ENCODE results near the gene CALHM5.
A peak's percentile ranks its signal among the peaks of the same experiment; 100 is the strongest.

CALHM5 gene

DNA sequence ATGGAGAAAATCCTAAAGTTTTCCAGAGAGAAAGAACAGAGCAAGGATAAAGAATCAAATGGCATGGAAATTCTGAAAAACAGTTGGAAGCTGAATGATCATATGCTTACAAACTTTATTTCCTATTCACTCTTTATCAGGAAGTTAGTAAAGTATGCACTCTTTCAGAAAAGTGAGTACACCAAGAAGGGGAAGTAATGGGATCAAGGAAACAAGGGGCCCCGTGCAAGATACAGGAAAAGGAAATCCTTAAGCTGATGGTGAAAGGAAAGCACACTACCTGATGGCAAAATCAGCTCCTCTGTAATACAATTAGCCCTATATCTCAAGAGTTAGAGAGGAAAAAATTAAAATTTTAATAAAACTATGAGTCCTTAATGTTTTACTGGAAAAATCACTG is 36.3 kb upstream of the CALHM5 start:
- no peaks in the 10 kb centered on the region for H3K27me3 ChIP-seq (replicated peaks; ENCODE audit: insufficient read depth, low read length)
- DNase-seq, result no peak
- H3K9me3 ChIP-seq (replicated peaks; ENCODE audit: insufficient read depth, low read length), result no peaks in the 10 kb centered on the region
- H3K4me3 ChIP-seq (ENCODE audit: low read length), result no peak overlapping the region
- H3K36me3 ChIP-seq (replicated peaks; ENCODE audit: insufficient read depth, low read length), result no peaks in the 10 kb centered on the region
- TF ChIP-seq, protein P1, sequence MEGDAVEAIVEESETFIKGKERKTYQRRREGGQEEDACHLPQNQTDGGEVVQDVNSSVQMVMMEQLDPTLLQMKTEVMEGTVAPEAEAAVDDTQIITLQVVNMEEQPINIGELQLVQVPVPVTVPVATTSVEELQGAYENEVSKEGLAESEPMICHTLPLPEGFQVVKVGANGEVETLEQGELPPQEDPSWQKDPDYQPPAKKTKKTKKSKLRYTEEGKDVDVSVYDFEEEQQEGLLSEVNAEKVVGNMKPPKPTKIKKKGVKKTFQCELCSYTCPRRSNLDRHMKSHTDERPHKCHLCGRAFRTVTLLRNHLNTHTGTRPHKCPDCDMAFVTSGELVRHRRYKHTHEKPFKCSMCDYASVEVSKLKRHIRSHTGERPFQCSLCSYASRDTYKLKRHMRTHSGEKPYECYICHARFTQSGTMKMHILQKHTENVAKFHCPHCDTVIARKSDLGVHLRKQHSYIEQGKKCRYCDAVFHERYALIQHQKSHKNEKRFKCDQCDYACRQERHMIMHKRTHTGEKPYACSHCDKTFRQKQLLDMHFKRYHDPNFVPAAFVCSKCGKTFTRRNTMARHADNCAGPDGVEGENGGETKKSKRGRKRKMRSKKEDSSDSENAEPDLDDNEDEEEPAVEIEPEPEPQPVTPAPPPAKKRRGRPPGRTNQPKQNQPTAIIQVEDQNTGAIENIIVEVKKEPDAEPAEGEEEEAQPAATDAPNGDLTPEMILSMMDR (IDR thresholded peaks at IDR 0.05; ENCODE audit: low read length), result no peak
- no peak for TF ChIP-seq EZH2 (optimal IDR thresholded peaks at IDR 0.05; ENCODE audit: low read depth, low read length)
- no peak for TF ChIP-seq EZH2phosphoT487 (IDR thresholded peaks at IDR 0.05; ENCODE audit: low read length)
- H3K4me1 ChIP-seq (ENCODE audit: low read length), result peaks cover 13% of the 10 kb centered on the region
- H2AFZ ChIP-seq (ENCODE audit: low read length), result no peak overlapping the region
- no peaks in the 10 kb centered on the region for H3K9me2 ChIP-seq (replicated peaks; ENCODE audit: insufficient read depth, low read length)
- H3K9ac ChIP-seq (ENCODE audit: low read length), result no peak overlapping the region
- peaks cover 6% of the 10 kb centered on the region for H3F3A ChIP-seq (ENCODE audit: insufficient read depth, low read length)
- H3K27ac ChIP-seq (ENCODE audit: low read length), result no peak overlapping the region
- H3K79me2 ChIP-seq (ENCODE audit: low read length), result no peaks in the 10 kb centered on the region
- no peaks in the 10 kb centered on the region for H4K20me1 ChIP-seq (ENCODE audit: insufficient read depth, low read length)
- peak overlapping the region; percentile 81 for H3K4me2 ChIP-seq (ENCODE audit: low read depth, low read length)

DNA sequence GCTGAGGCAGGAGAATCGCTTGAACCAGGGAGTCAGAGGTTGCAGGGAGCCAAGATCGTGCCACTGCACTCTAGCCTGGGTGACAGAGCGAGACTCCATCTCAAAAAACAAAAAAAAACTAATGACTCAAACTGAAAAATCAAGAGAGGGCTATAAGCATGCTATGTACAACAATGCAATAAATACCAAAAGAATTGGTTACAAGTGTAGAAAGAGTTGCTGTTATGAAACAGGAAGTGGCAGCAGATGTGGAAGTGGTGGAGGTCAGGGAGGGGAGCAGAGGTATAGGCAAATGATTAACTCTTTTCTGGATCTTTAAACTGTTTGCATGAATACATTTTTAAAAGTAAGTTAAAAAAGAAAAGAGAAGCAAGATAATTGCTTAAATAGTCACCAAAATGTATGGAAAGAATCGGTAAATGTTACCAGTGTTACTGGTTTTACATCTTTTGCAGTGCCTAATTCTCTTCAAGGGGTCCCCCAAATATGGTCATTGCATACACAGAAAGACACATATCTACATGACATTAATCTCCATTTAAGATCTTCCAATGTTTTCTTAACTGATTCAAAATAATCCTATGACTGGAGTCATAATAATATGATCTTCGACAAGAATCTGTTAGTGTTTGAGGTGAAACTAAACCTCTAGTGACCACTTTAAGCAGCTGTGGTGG is 35.3 kb upstream of the CALHM5 start:
- H3K9ac ChIP-seq (ENCODE audit: low read length), result peak overlapping the region; percentile 9; the same call in 1 of the 2 replicates
- H3K4me3 ChIP-seq (ENCODE audit: low read length), result peak overlapping the region; percentile 43
- H3K4me2 ChIP-seq (ENCODE audit: low read depth, low read length), result peak overlapping the region; percentile 81

DNA sequence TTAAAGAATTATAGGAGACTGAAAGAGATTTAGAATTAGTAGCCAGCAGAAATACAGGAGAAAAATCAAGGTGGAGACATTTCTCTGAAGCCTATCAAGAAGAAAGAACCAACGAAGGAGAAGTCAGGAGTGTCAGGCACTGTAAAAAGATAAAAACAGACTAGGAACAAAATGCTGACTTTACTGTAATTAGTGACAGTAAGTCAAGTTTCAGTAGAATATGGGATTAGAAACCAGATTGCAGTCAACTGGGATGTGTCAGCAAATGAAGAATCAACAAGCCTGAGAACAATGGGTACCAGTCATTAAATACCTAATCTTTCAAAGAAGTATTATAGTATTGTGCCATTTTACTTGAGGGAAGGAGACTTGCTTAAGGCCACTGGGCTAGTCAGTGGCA is 28.7 kb upstream of the CALHM5 start:
- Histone ChIP-seq H4K20me1 (ENCODE audit: insufficient read depth, low read length) (no peaks in the 10 kb centered on the region), H3K9me2 (replicated peaks; ENCODE audit: insufficient read depth, low read length) (no peaks in the 10 kb centered on the region), H3K27ac (ENCODE audit: low read length) (no peak overlapping the region), H3K4me1 (ENCODE audit: low read length) (peaks cover 20% of the 10 kb centered on the region), H3K79me2 (ENCODE audit: low read length) (no peaks in the 10 kb centered on the region), H3K4me3 (ENCODE audit: low read length) (no peak overlapping the region), H3K27me3 (replicated peaks; ENCODE audit: insufficient read depth, low read length) (no peaks in the 10 kb centered on the region), H3K36me3 (replicated peaks; ENCODE audit: insufficient read depth, low read length) (no peaks in the 10 kb centered on the region), H3F3A (ENCODE audit: insufficient read depth, low read length) (no peaks in the 10 kb centered on the region), H3K9ac (ENCODE audit: low read length) (no peak overlapping the region), H2AFZ (ENCODE audit: low read length) (no peak overlapping the region), H3K4me2 (ENCODE audit: low read depth, low read length) (peak overlapping the region; percentile 49), H3K9me3 (replicated peaks; ENCODE audit: insufficient read depth, low read length) (no peaks in the 10 kb centered on the region)
- DNase-seq, result peak; percentile 29
- TF ChIP-seq EZH2phosphoT487 (IDR thresholded peaks at IDR 0.05; ENCODE audit: low read length) (no peak), EZH2 (optimal IDR thresholded peaks at IDR 0.05; ENCODE audit: low read depth, low read length) (no peak)
- TF ChIP-seq, protein P1 (IDR thresholded peaks at IDR 0.05; ENCODE audit: low read length), result no peak

More for the DNA sequence above, 35.3 kb upstream of the CALHM5 start:
- TF ChIP-seq EZH2phosphoT487 (IDR thresholded peaks at IDR 0.05; ENCODE audit: low read length) (no peak), EZH2 (optimal IDR thresholded peaks at IDR 0.05; ENCODE audit: low read depth, low read length) (no peak)
- TF ChIP-seq, protein P1 (IDR thresholded peaks at IDR 0.05; ENCODE audit: low read length), result no peak
- Histone ChIP-seq H3K9me2 (replicated peaks; ENCODE audit: insufficient read depth, low read length) (no peaks in the 10 kb centered on the region), H3K4me1 (ENCODE audit: low read length) (peaks cover 13% of the 10 kb centered on the region), H2AFZ (ENCODE audit: low read length) (peak overlapping the region; percentile 44; the same call in 1 of the 2 replicates), H3K9me3 (replicated peaks; ENCODE audit: insufficient read depth, low read length) (no peaks in the 10 kb centered on the region), H3K27ac (ENCODE audit: low read length) (no peak overlapping the region; the same call in 1 of the 2 replicates), H3K79me2 (ENCODE audit: low read length) (no peaks in the 10 kb centered on the region), H3K27me3 (replicated peaks; ENCODE audit: insufficient read depth, low read length) (no peaks in the 10 kb centered on the region), H3F3A (ENCODE audit: insufficient read depth, low read length) (peaks cover 6% of the 10 kb centered on the region), H4K20me1 (ENCODE audit: insufficient read depth, low read length) (no peaks in the 10 kb centered on the region), H3K36me3 (replicated peaks; ENCODE audit: insufficient read depth, low read length) (no peaks in the 10 kb centered on the region)
- DNase-seq, result peak; percentile 48
